LHCN-M2 (cell line): ENCODE results near the gene RAB6A. TPM values are rescaled to one million over a fixed set of nuclear protein-coding genes. Genes with fewer than 3 reads are reported as not detected.
A peak's percentile ranks its signal among the peaks of the same experiment; 100 is the strongest.
"Not testable (repeated sequence)": the region's sequence is repeated elsewhere in the genome, so short reads cannot be mapped to it uniquely, and the experiment has no call there.

Experiments
- DNase-seq: peaks from one replicate; pipeline ENCODE4 v3.0.0-alpha.2; 2012; ENCODE audit warnings: low read depth
- total RNA-seq: library from RNA; depleted of rRNA; stranded (reverse); fragments of >200 nt; gene quantifications from 2 replicates; pipeline ENCODE4 v1.2.3, GENCODE V29; 2014

Gene RAB6A
- total RNA-seq, 1 experiment from 2014 or later: 120 TPM

GRCh38 chr11:73726825-73727224 lies 34.0 kb downstream of the RAB6A start:
- DNase-seq: no peak

DNA sequence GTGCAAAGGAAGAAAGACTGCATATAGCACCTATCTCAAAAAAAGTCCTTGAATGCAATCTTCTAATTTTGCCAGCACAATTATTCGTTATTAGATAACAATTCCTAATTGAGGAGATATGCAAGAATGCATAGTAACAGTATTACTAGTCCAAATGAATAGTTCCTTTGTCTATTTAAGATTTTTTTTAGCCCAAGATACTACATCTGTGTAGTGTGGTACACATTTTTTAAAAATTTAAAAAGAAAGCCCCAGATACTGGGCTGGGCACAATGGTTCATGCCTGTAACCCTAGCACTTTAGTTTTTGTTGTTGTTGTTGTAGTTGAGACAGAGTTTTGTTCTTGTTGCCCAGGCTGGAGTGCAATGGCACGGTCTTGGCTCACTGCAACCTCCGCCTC lies 43.7 kb downstream of the RAB6A start:
- no peak for DNase-seq

- no peak for DNase-seq
These were observed 44.5 kb downstream of the RAB6A start for GRCh38 chr11:73716153-73717056.

GRCh38 chr11:73715541-73715940 lies 45.3 kb downstream of the RAB6A start:
- DNase-seq: no peak

DNA sequence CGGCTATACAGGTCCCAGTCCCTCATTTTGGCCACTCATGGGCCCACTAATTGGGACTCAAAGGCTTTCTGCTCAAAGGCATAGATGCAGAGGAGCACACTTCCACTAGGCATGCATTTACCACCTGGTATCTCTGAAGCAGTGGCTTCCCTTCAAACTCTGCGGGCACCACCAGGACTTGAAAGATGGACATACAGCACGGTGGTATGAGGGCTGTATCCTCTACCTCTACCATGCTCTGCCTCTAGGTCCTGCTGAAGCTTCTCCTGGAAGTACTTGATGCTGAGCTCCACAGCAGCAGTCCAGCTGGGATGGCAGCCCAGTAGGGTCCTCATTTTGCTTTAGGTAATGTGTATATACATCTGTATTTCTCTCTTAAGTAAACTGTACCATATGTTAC lies 49.9 kb downstream of the RAB6A start:
- DNase-seq: no peak

DNA sequence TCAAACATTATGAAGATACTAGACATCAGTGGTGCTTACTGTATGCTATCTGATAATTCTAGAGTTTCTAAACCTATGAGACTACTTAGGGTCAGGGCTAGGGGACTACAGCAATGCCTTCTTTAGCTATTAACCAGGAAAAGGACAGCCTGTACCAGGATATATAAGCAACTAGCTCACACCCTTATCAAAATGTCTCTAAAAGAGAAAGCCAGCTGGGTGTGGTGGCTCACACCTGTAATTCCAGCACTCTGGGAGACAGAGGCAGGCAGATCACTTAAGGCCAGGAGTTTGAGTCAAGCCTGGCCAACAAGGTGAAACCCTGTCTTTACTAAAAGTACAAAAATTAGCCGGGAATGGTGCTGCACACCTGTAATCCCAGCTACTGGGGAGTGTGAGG lies 55.8 kb downstream of the RAB6A start:
- DNase-seq: no peak

DNA sequence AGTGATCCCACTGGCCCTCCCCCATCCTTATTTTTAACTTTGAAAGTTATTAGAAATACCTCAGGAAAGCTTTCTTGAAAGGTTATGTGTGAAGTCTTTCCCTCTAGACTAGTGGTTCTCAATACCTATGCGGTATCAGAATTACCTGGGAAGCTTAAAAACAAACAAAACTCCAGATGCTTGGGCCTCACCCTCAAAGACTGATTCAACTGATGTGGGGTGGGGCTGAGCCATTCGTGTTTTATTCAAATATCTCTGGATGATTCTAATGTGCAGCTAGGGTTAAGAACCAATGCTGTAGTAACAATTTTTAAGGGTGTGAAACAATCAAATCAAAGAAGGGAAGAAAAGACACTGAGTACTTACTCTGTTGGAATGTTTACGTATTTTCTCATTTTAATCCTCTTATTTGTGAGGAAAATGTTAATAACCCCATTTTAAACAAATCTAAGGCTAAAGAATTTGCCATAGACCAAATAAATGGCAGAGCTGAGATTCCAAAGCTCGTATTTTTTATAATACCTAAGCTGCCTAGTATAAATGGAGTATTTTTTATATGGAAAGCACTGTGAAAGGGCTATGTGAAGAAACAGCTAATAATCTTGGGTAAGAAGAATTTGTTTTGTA lies 66.9 kb downstream of the RAB6A start:
- no peak for DNase-seq

GRCh38 chr11:73680687-73681086 lies 80.2 kb downstream of the RAB6A start:
- DNase-seq: no peak

GRCh38 chr11:73676552-73676951 lies 84.3 kb downstream of the RAB6A start:
- DNase-seq: not testable (repeated sequence)

DNA sequence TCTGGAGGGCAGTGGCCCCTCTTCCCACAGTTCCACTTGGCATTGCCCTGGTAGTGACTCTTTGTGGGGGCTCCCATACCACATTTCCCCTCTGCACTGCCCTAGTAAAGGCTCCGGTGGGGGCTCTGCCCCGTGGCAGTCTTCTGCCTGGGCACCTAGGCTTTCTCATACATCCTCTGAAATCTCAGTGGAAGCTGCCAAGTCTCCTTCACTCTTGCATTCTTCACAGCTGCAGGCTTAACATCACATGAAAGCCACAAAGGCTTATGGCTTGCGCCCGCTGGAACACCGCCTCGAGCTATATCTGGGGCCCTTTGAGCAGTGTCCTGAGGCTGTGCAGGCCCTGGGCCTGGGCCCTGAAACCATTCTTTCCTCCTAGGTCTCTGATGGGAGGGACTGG lies 89.2 kb downstream of the RAB6A start:
- no peak for DNase-seq

DNA sequence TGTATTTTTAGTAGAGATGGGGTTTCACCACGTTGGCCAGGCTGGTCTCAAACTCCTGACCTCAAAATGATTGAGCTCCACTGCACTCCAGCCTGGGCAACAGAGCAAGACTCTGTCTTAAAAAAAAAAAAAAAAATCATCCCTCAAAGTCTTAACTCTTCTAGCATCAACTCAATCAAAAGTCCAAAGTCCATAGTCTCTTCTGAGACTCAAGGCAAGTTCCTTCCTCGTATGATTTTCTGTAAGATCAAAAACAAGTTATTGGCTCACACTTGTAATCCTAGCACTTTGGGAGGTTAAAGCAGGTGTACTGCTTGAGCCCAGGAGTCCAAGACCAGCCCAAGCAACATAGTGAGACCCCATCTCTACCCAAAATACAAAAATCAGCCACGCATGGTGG lies 90.1 kb downstream of the RAB6A start:
- DNase-seq: no peak

GRCh38 chr11:73667891-73668290 lies 93.0 kb downstream of the RAB6A start:
- no peak for DNase-seq

- DNase-seq: no peak
These were observed 96.0 kb downstream of the RAB6A start for GRCh38 chr11:73664877-73665276.

DNA sequence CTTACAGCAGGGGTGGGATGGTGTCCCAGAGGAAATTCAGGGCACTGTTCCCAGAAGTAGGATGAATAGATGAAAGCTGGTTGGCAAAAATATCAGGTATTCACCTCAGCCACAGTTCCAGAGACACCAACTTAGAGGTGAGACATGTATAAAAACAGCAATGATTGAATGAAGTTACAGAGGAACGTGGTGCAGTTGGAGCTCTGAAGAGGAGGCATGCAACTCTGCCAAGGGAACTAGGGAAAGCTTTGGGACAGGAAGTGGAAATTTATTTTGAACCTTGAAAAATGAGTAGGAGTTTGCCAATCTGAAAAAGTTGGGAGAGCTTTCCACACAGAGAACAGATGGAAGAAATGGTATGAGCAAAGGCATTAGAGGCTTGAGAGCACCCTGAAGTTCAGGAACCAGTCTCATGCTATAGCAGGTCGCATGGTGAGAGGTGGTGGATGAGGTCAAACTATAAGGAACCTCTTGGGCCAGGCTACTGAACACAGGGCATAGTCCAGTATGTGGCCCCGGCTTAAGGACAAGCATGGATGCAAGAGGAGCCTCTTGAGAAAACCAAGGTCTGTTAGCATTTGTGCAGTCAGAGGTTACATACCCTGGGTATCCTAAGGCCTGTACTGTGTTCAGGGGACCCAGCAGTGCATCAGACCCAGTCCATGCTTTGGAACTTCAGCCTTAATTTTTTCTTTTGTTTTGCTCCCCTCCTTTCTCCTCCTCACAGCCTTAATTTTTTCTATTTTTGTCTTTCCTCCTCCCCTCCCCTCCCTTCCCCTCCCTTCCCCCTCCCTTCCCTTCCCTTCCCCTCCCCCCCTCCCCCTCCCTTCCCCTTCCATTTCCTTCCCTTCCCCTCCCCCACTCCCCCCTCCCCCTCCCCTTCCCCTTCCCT lies 97.0 kb downstream of the RAB6A start:
- DNase-seq: no peak

GRCh38 chr11:73662445-73663157 lies 98.3 kb downstream of the RAB6A start:
- DNase-seq: no peak

DNA sequence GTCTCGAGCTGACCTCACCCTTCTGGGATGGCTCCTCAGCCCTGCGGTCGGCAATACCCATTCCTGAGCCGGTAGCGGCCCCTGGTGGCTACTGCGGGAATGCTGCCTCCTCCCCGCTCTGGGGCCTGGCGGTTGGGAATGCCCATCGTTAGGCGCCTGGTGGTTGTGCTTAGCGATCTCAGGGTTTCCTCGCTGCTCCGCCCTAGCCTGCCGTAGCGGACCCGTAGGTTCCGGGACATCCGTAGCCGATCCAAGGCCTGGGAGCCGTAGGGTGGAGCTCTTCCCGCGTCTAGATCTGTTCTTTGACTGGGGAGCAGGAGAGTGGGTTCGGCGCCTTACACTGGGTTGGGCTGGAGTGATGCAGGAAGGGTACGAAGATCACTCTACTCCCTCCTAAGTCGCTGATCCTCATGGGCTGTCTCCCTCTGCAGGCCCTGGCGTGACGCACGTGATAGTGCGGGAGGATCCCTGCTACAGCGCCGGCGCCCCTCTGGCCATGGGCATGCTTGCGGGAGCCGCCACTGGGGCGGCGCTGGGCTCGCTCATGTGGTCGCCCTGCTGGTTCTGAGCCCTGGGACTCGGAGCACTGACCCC lies 99.7 kb downstream of the RAB6A start:
- DNase-seq: peak; percentile 77

GRCh38 chr11:73660497-73661034 lies 100.3 kb downstream of the RAB6A start:
- no peak for DNase-seq

DNA sequence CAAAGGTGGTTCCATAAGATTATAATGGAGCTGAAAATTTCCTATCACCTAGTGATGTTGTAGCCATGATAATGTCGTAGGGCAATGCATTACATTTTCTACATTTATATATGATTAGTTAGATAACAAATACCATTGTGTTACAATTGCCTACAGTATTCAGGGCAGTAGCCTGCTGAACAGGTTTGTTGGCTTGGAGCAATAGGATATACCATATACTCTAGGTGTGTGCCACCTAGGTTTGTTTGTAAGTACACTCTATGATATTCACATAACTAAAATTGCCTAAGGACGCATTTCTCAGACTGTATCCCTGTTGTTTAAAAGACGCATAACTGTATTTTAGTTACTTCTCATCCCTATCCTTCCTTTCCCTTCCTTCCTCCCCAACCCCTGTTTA lies 100.9 kb downstream of the RAB6A start:
- DNase-seq: no peak

GRCh38 chr11:73656985-73657384 lies 103.9 kb downstream of the RAB6A start:
- DNase-seq: no peak

- DNase-seq: no peak
These were observed 105.2 kb downstream of the RAB6A start for GRCh38 chr11:73655686-73656085.
